ENCODE results near the gene FHL2. TPM values are rescaled to one million over a fixed set of nuclear protein-coding genes. Genes with fewer than 3 reads are reported as not detected.

FHL2 gene
- polyA plus RNA-seq, 1 donor = 66.8 TPM

GRCh38 chr2:105379741-105380186 lies 19.1 kb downstream of the FHL2 start:
- DNase-seq (ENCODE audit: low read depth) = no peak

- no peak for DNase-seq (ENCODE audit: low read depth)
Observed at GRCh38 chr2:105378921-105379383, 19.9 kb downstream of the FHL2 start.

- DNase-seq (ENCODE audit: low read depth) = no peak
Observed at GRCh38 chr2:105378276-105378840, 20.5 kb downstream of the FHL2 start.

GRCh38 chr2:105377871-105378270 lies 21.0 kb downstream of the FHL2 start:
- DNase-seq (ENCODE audit: low read depth) = no peak

GRCh38 chr2:105376789-105377240 lies 22.0 kb downstream of the FHL2 start:
- DNase-seq (ENCODE audit: low read depth) = no peak

GRCh38 chr2:105376010-105376409 lies 22.8 kb downstream of the FHL2 start:
- no peak for DNase-seq (ENCODE audit: low read depth)

DNA sequence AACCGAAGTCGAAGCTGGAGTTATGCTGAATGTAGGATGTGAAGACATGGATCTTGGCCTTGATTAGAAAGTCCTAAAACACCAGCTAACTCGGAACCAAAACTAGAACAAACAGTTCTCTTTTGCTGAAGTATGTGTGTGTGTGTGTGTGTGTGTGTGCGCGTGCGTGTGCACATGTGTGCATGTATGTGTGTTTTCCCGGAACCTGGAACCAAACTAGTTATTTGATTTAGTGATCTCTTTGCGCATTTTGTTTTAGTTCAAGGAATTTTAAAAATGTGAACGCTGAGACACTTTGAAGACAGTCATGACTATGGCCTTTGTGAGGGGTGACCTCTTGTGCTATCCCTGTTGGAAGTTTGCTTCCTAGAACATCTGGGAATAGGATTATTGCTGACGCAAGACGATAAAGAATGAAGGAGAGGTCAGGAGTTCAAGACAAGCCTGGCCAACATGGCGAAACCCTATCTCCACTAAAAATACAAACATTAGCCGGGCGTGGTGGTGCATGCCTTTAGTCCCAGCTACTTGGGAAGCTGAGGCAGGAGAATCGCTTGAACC lies 23.8 kb downstream of the FHL2 start:
- no peak for DNase-seq (ENCODE audit: low read depth)

DNA sequence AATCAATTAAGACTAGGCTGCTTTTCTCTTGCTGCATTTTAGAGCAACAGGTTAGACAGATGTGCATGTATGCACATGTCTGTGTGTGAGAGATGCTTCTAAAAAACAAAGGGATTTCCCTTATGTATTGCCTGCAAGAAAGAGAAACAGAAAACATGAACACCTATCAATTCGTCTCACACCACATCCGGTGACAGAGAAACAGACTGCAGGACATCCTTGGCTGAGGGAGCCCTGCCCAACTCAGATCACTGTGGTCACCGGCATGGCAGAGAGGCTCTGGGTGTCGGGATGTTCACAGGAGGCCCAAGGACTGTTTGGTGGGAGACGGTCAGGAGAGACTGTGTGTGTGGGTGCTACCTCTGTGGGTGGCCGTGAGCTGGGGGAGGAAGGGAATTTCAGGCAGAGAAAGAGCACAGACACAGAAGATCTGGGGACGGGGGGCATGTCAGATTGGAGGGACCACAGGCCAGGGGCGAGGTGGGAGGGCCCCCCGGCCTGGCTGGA lies 24.9 kb downstream of the FHL2 start:
- DNase-seq (ENCODE audit: low read depth) = no peak

GRCh38 chr2:105373344-105373781 lies 25.5 kb downstream of the FHL2 start:
- no peak for DNase-seq (ENCODE audit: low read depth)

DNA sequence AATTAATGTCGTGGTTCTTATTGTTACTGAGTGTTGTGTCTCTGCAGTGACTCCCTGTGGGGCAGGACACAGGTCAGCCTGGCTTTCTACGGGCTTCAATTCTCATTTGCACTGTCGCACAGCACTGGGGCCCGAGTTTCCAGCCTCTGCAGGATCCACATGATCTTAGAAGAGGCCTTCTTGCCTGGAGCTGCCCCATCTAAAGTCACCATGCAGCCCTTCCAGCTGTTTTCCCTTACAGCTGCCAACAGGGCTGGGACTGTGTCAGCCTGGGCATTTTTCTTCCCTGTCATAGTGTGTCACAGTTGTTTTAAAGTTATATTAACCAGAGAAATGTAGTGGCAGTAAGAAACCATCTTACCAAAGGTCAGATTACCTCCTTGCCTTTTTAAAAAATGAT lies 27.0 kb downstream of the FHL2 start:
- DNase-seq (ENCODE audit: low read depth) = no peak

DNA sequence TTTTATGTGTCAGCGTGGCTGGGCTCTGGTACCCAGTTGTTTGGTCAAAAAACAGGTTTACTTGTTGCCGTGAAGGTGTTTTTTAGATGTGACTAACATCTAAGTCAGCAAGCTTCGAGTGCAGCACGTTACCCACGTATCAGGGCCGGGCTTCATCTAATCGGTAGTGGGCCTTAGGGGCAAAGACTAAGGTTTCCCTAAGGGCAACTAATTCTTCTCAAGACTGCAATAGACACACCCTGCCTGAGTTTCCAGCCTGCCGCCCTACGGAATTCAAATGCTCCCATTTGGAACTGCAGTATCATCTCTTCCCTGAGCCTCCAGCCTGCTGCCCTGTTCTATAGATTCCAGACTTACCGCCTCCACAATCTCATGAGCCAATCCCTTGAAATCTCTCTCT lies 27.7 kb downstream of the FHL2 start:
- DNase-seq (ENCODE audit: low read depth) = no peak

DNA sequence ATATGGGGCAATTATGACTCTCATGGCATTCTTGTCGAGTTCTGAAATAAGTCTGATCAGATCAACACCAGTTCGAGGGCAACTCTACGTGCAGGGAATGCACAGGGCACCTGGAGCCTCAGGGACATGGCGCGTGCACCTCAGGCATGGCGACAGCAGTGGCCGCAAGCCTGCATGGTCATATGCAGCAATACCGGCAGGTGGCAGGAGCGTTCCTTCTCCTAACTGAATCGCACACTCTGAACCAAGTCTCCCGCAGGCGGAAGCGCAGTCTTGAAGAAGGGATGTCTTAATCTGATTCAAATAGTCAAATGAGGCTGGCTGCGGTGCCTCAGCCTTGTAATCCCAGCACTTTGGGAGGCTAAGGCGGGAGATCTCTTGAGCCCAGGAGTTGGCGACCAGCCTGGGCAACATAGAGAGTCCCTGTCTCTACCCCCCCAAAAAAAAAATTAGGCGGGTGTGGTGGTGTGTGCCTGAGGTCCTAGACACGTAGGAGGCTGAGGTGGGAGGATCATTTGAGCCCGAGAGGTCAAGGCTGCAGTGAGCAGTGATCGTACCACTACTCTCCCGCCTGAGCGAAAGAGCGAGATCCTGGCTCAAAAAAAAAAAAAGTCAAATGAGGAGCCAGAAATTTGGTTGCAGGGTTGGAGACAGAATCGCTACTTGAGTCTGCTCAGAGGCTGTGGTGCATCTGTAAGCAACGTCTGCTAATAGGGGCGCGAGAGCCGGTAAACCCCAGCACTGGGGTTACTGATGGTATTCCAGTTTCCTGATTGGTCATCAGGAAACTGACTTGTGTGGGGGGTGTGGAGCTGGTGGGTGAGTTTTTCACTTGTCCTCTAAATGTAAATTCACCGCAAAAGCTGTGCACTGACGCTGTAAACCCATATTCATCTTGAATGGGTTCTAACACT lies 28.8 kb downstream of the FHL2 start:
- DNase-seq (ENCODE audit: low read depth) = peak; percentile 68

DNA sequence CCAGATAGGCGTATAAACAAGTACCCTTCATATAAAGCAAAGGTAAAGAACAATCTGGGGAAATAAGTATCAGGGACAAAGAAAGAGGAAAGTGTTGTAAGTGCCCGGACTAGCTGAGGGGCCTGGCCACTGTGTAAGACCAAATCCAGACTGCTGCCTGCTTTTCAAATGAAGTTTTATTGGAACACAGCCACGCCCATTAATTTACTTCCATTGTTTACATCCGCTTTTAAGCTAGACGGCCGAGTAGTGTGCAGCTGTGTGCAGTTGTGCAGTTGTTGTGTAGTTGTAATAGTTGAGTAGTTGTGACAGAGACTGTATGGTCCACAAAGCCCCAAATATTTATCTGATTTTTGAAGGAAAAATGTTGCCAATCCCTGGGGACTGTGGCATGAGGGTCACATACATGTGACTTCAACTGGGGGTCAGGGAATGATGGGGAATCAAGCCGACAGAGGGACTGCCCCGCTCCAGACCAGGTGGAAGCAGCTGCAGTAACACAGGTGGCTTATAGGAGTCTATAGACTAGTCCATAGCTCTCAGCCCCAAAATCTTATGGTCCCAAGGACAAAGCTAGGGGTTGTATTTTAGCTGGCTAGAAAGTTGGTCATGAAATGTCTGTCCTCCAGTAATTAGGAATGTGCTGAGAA lies 30.0 kb downstream of the FHL2 start:
- no peak for DNase-seq (ENCODE audit: low read depth)

DNA sequence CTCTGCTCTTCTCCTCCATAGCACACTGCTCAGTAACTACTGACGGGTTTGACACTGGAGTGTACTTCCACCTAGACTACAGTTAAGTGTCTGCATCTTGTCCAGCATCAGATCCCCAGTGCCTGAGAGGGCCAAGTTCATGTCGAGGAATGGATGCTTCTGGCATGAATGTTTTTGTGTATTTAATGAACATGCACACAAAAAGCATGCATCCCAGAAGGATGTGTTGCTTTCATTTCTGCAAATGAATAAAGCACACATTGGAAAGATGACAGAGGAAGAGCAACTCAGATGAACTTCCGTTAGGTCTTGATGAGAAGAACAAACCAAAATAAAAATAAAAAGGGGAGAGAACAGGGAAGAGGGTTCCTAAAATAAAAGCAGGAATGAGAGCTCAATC lies 33.6 kb downstream of the FHL2 start:
- DNase-seq (ENCODE audit: low read depth) = no peak

DNA sequence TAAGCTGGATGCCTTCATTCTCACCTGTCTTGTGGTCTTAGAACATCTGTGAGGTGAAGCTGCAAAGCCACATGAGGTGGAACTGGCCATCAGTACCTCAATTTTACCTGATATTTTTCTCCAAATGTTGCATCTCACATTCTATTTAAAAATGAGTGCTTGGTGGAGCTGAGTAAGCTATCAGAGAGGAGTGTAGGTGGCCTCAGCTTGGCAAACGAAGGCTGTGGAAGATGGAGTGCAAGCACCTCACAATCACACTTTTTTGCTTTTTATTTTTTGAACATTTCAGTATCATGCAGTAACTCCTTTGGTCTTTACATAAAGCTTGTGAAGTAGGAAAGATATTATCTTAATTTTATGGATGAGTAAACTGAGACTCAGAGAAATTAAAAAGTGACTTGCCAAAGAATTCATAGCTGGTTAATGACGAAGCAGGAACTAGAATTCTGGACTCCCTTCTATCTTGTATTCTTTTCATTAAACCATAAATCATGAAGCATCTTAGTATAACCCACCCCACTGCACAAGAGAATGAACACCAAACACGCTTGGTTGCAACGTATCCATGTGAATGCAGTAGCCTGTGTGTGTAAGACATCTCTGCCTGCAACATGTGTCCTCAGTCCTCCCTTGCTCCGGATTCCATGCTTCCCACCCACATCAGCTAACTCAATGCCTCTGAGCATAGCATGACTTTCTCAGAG lies 34.3 kb downstream of the FHL2 start:
- DNase-seq (ENCODE audit: low read depth) = no peak

DNA sequence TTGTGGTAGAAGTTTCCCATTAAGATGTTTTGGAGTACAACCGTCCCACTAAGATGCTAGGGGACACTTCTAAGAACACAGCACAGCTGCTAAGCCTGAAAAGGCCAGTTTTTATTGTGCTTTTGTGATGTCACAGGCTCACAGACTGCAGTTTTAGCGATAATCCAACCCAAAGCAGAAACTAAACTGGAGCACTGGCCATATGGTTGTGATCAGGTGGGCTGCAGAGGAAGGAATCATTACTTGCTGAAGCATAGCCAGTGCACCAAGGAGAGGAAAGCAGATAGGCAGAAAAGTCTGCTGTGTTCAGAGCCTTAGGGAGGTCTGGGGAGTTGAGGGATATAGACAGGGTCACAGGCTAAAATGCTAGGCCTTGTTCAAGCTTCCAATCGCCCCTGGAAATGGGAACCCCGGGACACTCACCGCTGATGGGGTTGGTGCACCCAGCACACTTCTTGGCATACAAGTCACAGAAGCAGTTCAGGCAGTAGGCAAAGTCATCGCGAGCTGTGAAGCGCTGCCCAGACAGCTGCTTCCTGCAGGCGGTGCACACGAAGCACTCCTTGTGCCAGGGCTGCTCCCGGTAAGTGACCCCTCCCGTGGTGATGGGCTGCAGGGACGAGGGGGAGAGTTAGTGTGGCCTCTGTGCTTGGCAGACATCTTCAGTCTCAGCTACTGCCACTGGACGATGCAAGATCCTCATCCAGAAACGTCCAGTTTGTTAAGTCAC lies 35.8 kb downstream of the FHL2 start:
- DNase-seq (ENCODE audit: low read depth) = peak; percentile 43

DNA sequence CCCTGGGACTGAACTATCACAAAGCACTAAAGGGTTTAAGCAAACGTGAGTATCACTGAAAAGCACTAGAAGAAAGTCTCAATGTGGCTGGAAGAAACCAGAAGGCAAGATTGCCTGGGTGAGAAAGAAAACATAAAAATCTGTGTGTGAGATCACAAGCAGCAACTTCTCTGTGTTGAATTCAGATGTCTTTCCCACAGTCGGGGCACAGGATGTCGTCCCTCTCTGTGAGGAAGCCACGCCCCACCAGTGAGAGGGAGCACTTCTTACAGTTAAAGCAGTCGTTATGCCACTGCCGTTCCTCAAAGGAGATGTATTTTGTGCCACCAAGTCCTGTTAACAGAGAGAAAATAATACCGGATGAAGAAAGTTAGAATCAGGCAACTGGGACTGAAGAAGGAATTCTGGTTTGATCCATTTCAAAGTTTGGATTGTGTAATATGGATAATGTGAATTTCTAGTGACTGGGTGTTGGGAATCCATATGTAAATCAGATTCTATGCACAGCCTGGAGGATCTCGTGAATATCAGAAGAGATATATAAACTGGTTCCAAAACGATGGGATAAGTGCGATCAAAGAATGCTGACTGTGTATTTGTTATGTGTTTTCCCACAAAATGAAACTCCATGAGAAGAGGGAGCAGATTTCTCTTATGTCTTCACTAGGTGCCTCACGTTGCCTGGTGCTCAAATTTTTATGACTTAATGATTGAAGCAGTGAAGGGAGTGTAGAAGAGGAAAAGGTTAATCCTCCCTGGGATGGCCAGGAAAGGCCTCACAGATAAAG lies 37.6 kb downstream of the FHL2 start:
- no peak for DNase-seq (ENCODE audit: low read depth)

- no peak for DNase-seq (ENCODE audit: low read depth)
Observed at GRCh38 chr2:105358593-105358992, 40.3 kb downstream of the FHL2 start.

DNA sequence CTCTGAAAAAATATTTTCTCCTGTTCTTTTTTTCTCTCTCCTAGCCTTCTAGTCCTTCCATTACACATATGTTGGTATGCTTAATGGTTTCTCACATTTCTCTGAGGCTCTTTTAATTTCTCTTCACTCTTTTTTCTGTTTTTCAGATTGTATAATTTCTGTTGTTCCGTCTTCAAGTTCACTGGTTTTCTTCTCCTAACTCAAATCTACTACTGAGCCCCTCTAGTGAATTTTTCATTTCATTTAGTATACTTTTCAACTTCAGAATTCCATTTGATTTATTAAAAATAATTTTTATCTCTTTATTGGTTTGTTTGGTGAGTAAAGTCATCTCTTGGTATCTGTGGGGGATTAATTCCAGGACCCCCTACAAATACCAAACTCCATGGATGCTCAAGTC lies 41.7 kb downstream of the FHL2 start:
- DNase-seq (ENCODE audit: low read depth) = no peak

All from forelimb muscle (tissue), 1 donor.